T-helper 1 cell (primary cell): ENCODE data around the gene PRDM5.
A peak's percentile ranks its signal among the peaks of the same experiment; 100 is the strongest.
"Not testable (repeated sequence)": the region's sequence is repeated elsewhere in the genome, so short reads cannot be mapped to it uniquely, and the experiment has no call there.

Experiments
- DNase-seq, 5 donors: peaks; one replicate each; pipeline ENCODE4 v3.0.0-alpha.2; 2012 to 2020

The PRDM5 gene

GRCh38 chr4:120750152-120750525 lies 172.4 kb downstream of the PRDM5 start:
- no peak for DNase-seq

DNA sequence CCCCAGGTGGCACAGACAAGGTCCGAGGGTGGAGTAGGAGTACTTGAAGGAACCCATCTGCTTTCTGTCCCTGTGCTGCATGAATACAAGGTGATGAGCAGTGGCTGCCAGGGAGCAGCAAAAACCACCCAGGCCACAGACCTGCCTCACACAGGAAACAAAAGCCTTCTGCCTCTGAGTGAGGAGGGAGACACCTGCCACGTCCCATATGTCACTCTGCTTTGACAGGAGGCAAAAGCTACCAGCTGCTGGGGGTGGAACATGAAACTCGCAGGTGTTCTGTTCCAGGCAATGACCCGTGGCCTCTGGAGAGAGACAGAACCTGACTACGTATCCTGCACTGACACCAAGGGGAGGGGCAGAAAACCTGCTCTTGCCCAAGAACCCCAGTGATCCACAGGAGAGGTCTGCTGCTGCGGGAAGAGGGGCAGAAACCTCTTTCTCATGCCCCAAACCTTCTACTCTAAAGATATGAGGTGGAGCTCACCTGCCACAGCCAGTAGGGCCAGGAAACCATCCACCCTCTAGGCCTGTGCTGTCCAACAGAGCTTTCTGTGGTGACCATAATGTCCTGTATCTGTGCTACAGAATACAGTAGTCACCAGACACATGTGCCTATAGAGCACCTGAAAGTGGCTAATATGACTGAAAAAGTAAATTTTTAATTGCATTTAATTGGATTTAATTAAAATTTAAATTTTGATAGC lies 172.9 kb downstream of the PRDM5 start:
- DNase-seq: peak in 1 of 5 donors; percentile 5

DNA sequence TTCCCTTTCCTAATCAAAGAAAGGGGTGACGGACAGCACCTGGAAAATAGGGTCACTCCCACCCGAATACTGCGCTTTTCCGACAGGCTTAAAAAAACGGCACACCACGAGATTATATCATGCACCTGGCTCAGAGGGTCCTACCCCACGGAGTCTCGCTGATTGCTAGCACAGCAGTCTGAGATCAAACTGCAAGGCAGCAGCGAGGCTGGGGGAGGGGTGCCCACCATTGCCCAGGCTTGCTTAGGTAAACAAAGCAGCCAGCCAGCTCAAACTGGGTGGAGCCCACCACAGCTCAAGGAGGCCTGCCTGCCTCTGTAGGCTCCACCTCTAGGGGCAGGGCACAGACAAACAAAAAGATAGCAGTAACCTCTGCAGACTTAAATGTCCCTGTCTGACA lies 180.9 kb downstream of the PRDM5 start:
- DNase-seq: not testable (repeated sequence)

DNA sequence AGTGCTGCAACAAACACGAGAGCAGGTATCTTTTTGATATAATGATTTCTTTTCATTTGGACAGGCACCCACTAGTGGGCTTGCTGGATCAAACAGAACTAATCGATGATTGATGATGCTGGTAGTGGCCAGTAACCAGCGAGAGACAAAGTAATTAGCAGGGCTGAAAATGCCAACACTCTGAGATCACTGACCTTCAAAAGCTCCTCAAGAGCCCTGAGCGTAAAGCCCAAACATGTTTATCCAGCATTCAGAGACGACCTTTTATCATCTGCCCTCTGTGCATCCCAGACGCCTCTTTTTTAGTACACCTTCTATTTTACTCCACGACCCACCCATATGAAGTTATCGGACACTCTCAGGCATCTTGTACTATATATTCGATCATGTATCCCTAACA lies 186.2 kb downstream of the PRDM5 start:
- DNase-seq: no peak

GRCh38 chr4:120733968-120734367 lies 188.6 kb downstream of the PRDM5 start:
- no peak for DNase-seq

DNA sequence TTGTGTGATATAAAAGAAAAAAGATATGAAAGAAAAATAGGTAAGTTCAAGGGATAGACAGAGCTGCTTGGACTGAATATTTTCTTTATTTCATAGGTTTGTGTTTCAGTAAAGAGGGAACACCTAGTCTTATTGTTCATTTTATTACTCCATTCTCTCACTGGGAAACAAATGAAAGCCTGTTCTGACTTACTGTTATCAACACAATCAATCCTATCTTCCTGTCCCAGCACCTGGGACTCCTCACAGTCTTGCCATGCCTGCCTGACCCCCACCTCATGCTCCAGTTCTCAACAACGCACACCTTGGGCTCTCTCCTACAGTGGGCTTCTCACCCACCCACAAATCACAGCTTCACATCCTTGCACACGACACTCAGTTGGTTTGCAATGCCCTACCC lies 189.5 kb downstream of the PRDM5 start:
- no peak for DNase-seq

- DNase-seq: no peak
Measured at GRCh38 chr4:120731561-120731960, 191.0 kb downstream of the PRDM5 start.

GRCh38 chr4:120730777-120731320 lies 191.7 kb downstream of the PRDM5 start:
- DNase-seq: no peak

GRCh38 chr4:120728892-120729675 lies 193.4 kb downstream of the PRDM5 start:
- DNase-seq: no peak

GRCh38 chr4:120725639-120726580 lies 196.6 kb downstream of the PRDM5 start:
- no peak for DNase-seq

DNA sequence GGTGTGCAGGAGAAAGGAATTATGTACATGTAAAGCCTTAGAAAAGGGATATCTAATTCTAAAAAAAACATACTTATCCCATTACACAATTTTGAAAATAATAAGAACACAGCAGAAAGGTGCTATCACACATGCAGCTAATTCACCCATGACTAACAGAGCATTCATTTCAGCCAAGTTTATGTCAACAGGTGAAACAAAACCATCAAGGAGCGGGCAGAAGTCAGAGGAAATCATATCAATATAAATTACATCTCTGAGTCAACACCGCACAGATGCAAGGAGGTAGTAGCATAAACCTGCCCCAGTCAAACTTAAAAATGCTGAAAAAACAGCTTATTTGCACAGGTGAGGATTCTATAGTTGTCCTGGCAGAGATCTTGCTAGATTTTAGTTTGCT lies 197.9 kb downstream of the PRDM5 start:
- no peak for DNase-seq

DNA sequence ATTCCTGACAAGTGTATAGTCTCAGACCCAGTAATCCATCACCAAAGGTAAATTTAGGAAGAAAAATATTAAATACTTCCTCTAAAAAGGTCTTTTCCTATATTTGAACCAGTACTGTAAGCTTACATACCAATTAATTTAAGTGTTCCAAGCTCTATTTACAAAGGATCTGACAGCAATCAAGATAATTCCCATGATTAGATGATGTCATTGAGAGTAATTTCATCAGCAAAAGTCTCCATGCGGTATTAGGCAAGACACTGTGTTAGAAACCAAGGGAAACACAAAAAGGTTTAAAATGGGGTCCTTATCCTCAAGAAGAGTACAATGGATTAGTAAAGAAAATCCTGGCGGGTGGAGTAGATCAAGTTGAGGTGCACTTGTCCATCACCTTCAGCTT lies 198.5 kb downstream of the PRDM5 start:
- DNase-seq: no peak

DNA sequence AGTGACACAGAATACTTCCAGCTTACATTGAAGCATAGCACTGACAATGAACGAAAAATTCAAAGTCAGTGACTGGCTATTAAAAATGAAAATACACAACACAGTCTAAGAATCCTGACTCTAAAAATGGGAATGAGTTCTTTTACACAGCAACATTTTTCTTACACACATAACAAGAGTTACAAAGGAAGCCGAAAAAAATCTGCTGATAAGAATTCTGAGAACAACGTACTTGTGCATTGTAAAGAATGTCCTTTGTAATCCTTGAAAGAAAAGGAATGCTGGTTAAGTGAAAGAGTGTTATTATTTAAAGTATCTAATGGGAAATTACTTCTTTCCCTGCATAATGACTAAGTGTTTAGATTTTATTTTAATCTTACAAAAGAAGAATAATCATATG lies 199.4 kb downstream of the PRDM5 start:
- no peak for DNase-seq

- no peak for DNase-seq
Measured at GRCh38 chr4:120722655-120723054, 199.9 kb downstream of the PRDM5 start.

DNA sequence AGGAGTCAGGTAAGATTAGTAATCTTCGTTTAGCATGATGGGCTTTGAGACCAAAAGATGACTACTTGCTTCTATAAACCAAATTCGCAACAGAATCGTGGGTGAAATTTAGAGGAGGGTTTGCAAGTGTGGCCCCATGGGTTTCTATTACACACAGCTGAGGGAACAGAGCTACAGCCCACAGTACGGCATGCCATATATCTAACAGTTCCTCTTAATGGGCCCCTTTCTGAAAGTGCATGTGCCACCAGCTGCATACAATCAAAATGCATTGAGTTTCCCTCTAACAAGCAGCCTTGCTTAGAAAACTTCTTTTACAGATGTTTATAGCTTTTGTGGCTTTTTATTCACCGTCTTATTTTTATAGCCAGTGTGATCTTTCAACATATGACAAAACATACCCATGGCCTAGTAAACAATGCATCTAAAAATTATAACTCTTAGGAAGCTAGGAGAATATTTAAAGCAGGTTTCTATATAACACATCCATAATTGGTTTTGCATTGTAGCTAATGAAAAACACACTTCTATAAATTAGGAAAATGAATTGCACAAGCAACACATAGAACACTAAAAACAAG lies 202.1 kb downstream of the PRDM5 start:
- no peak for DNase-seq

DNA sequence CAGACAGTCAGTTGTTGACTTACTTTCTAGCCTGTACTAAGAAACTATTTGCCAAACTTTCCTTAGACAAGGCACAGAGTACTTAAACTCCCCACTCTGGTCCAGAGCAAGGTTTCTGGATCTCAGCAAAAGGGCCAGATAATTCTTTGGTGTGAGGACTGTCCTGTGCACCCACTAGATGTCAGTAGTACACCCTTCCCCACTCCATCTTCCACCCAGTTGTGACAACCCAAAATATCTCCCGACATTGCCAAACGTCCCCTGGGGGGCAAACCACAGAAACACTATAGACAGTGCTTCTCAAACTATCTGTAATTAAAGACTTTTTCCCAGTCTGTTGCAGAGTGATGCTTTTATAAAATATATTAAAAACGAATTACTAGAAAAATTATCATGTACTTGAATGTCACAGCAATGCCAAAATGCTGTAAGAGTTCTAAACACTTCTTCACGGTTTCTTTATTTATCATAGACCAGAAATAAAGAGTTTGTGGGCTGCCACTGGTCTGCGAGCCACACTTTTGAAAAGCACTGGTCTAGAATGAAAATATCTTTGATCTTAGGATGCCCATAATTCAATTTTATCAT lies 203.5 kb downstream of the PRDM5 start:
- peak in 1 of 5 donors; percentile 20 for DNase-seq

GRCh38 chr4:120716346-120716745 lies 206.2 kb downstream of the PRDM5 start:
- no peak for DNase-seq

- no peak for DNase-seq
Measured at GRCh38 chr4:120714417-120715010, 208.0 kb downstream of the PRDM5 start.

DNA sequence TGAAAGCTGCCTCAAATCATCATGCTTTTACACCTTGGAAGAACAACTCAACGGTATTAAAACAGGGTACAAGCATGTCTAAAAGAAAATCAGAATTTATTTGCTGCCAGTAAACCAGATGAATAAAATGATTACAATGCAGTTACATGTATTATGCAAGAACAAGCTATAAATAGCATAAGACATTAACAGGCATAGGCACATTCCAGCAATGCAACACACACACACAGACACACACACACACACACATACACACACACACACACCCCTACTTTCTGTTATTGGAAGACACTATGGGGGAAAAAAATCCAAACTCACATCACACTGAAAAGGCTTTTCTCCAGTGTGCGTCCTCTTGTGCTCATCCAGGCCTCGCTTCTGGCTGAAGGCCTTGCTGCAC lies 212.5 kb downstream of the PRDM5 start:
- DNase-seq: no peak

DNA sequence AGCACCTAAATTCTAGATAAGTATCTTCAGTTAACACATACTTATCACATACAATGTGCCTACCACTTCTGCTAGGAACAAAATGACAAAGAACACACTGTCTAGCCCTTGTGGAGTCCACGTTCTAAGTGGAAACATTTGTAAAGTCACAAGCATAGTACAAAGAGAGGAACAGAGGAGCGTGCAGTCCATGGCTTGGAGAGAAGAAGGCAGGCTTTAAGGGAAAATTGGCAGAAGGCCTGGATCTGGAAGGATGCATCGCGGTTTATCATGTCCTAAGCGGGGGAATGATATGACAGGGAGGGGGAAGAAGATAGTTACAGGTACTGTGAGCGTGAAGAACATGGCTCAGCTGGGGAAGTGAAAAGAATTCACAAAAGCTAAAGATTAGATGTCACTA lies 218.0 kb downstream of the PRDM5 start:
- no peak for DNase-seq

DNA sequence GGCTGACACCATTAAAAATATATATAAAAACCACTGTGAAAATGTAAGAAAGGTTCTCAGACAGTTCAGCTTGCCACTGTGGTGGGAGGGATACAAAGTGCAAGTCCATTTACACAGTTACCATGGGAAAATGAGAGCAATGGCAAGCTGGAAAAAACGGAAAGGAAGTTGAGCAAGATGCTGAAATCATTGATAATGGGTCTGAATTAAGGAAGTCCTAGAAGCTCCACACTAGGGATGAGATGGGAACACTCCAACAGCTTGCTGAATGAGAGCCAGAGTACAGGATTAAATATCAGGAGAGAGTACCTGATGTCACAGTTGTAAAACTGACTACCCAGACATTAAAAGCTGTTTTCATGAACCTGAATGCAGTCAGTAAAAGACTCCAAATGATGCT lies 218.6 kb downstream of the PRDM5 start:
- no peak for DNase-seq

DNA sequence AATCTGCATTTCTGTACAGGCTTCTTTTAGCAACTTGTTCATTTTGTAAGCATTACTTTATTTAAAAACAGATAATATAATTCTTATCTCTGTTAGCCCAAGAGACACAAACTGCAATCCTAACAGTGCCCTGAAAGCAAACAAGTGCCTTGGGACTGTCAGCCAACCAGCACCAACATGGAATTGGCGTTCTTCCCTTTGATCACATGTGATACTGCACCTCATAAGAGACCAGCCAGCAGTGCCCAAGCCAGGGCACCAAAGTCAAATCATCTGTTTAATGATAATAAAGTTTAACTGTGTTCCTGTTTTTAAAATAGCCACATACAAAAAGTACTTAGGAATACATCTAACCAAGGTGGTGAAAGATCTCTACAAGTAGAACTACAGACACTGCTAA lies 223.2 kb downstream of the PRDM5 start:
- no peak for DNase-seq
